IMR-90 (cell line): ENCODE results near the gene RGSL1. TPM values are rescaled to one million over a fixed set of nuclear protein-coding genes. Genes with fewer than 3 reads are reported as not detected.

Experiments used
- ATAC-seq: fragments of 200-7000 bp; cut with Tn5 transposase; 2 replicates; pipeline ENCODE4 v1.9.1; 2020; ENCODE audit warnings: low read depth, mild to moderate bottlenecking, moderate library complexity
- BruUV-seq: library from RNA; stranded (reverse); fragments of 400-500 nt; replicated peaks from 2 replicates; lab custom pipeline; 2021; lab: Mats Ljungman, UMichigan
- CTCF ChIA-PET: fragments of 300-600 bp; formaldehyde crosslinking; extraction: SDS; loops from one replicate; lab custom pipeline; 2021; ENCODE audit warnings: antibody characterized with exemption; lab: Yijun Ruan, JAX
- POLR2A ChIA-PET: fragments of 300-600 bp; sonication (Branson Sonifier 250); formaldehyde crosslinking; loops from one replicate; lab custom pipeline; 2022; ENCODE audit warnings: antibody characterized with exemption; ENCODE audit not compliant: unreplicated experiment; lab: Charles Lee
- DNase-seq: peaks from one replicate; pipeline ENCODE4 v3.0.0; 2013
- H2AFZ ChIP-seq: replicated peaks from 2 replicates; pipeline ENCODE3; 2013; ENCODE audit warnings: low read length, mild to moderate bottlenecking; ENCODE audit not compliant: poor library complexity
- H2AK5ac ChIP-seq: 2 replicates; pipeline ENCODE4 v1.6.1; 2013; ENCODE audit warnings: low read depth, low read length, inconsistent platforms
- H2AK9ac ChIP-seq: replicated peaks from 2 replicates; pipeline ENCODE3; 2013; ENCODE audit warnings: mild to moderate bottlenecking, low read depth, low read length, moderate library complexity; ENCODE audit not compliant: poor library complexity
- H2BK120ac ChIP-seq: 2 replicates; pipeline ENCODE4 v1.6.1; 2013; ENCODE audit warnings: low read depth, low read length, inconsistent platforms
- H2BK15ac ChIP-seq: 3 replicates; pipeline ENCODE4 v1.6.1; 2013; ENCODE audit warnings: low read depth, low read length, inconsistent platforms
- H2BK20ac ChIP-seq: 2 replicates; pipeline ENCODE4 v1.6.1; 2013; ENCODE audit warnings: low read depth, mild to moderate bottlenecking, inconsistent platforms, low read length, moderate library complexity
- H2BK5ac ChIP-seq: 2 replicates; pipeline ENCODE4 v1.6.1; 2013; ENCODE audit warnings: mild to moderate bottlenecking, low read depth, low read length, inconsistent platforms; ENCODE audit not compliant: poor library complexity, severe bottlenecking
- H3K14ac ChIP-seq: replicated peaks from 2 replicates; pipeline ENCODE4 v1.6.1; 2013; ENCODE audit warnings: low read depth, low read length, inconsistent platforms
- H3K18ac ChIP-seq: 2 replicates; pipeline ENCODE4 v1.6.1; 2013; ENCODE audit warnings: low read depth, low read length, control low read depth
- H3K23ac ChIP-seq: 2 replicates; pipeline ENCODE4 v1.6.1; 2013; ENCODE audit warnings: low read depth, low read length, inconsistent platforms
- H3K27ac ChIP-seq: 2 replicates; pipeline ENCODE4 v1.5.1; 2013; ENCODE audit warnings: mild to moderate bottlenecking, control low read depth, low read length; ENCODE audit not compliant: insufficient read depth
- H3K27me3 ChIP-seq: 2 replicates; pipeline ENCODE4 v1.6.1; 2013; ENCODE audit warnings: low read length; ENCODE audit not compliant: control insufficient read depth, insufficient read depth
- H3K36me3 ChIP-seq: 2 replicates; pipeline ENCODE4 v1.6.1; 2013; ENCODE audit warnings: low read length, mixed read lengths; ENCODE audit not compliant: control insufficient read depth, insufficient read depth
- H3K4ac ChIP-seq: 2 replicates; pipeline ENCODE4 v1.6.1; 2013; ENCODE audit warnings: low read depth, low read length, inconsistent platforms
- H3K4me1 ChIP-seq: 2 replicates; pipeline ENCODE4 v1.6.1; 2013; ENCODE audit warnings: low read length, mixed read lengths; ENCODE audit not compliant: control insufficient read depth, insufficient read depth
- H3K4me2 ChIP-seq: 2 replicates; pipeline ENCODE4 v1.6.1; 2013; ENCODE audit warnings: low read depth, mild to moderate bottlenecking, control low read depth, low read length, moderate library complexity
- H3K4me3 ChIP-seq: 2 replicates; pipeline ENCODE4 v1.5.1; 2013; ENCODE audit warnings: low read depth, mild to moderate bottlenecking, control low read depth, low read length, moderate library complexity; ENCODE audit not compliant: insufficient read depth
- H3K56ac ChIP-seq: 2 replicates; pipeline ENCODE4 v1.6.1; 2013; ENCODE audit warnings: low read length, inconsistent platforms; ENCODE audit not compliant: insufficient read depth; ENCODE audit errors: extremely low read depth
- H3K79me1 ChIP-seq, 2 experiments: 2 replicates each; pipeline ENCODE4 v1.6.1; 2013; ENCODE audit warnings: low read length in 2 of 2, inconsistent platforms in 1 of 2, low read depth in 1 of 2
- H3K9ac ChIP-seq: 2 replicates; pipeline ENCODE4 v1.6.1; 2013; ENCODE audit warnings: low read depth, low read length, control low read depth
- H3K9me1 ChIP-seq: 2 replicates; pipeline ENCODE4 v1.6.1; 2013; ENCODE audit warnings: low read length, inconsistent platforms; ENCODE audit not compliant: insufficient read depth
- H3K9me3 ChIP-seq: 2 replicates; pipeline ENCODE4 v1.6.1; 2013; ENCODE audit warnings: low read length; ENCODE audit not compliant: control insufficient read depth, insufficient read depth
- H4K20me1 ChIP-seq: 2 replicates; pipeline ENCODE4 v1.6.1; 2013; ENCODE audit warnings: low read length, inconsistent platforms; ENCODE audit not compliant: insufficient read depth
- H4K5ac ChIP-seq: 2 replicates; pipeline ENCODE4 v1.6.1; 2013; ENCODE audit warnings: mild to moderate bottlenecking, low read depth, low read length, control low read depth
- H4K8ac ChIP-seq, 2 experiments: 2 replicates each; pipeline ENCODE4 v1.6.1; 2013; ENCODE audit warnings: low read depth in 2 of 2, low read length in 2 of 2, control low read depth in 1 of 2, inconsistent platforms in 1 of 2
- H4K91ac ChIP-seq: 2 replicates; pipeline ENCODE4 v1.6.1; 2013; ENCODE audit warnings: low read depth, low read length, inconsistent platforms; ENCODE audit not compliant: insufficient read depth
- BHLHE40 ChIP-seq: fragments of 150-350 bp; IDR thresholded peaks from 2 replicates; pipeline ENCODE4 v1.6.1; 2016; ENCODE audit warnings: mild to moderate bottlenecking, low read depth, low read length
- CEBPB ChIP-seq: IDR thresholded peaks from 2 replicates; pipeline ENCODE4 v1.6.1; 2012; ENCODE audit warnings: low read depth, low read length, improper control_type of control experiment
- CHD1 ChIP-seq: IDR thresholded peaks from 2 replicates; pipeline ENCODE4 v1.6.1; 2012; ENCODE audit warnings: low read depth, low read length, improper control_type of control experiment
- MXI1 ChIP-seq: IDR thresholded peaks from 2 replicates; pipeline ENCODE4 v1.6.1; 2012; ENCODE audit warnings: low read depth, mild to moderate bottlenecking, low read length, moderate library complexity, borderline replicate concordance
- NFE2L2 ChIP-seq: fragments of 150-350 bp; IDR thresholded peaks from 2 replicates; pipeline ENCODE4 v1.6.1; 2016; ENCODE audit warnings: low read depth, mild to moderate bottlenecking, low read length
- RAD21 ChIP-seq: IDR thresholded peaks from 2 replicates; pipeline ENCODE4 v1.6.1; 2012; ENCODE audit warnings: low read length, improper control_type of control experiment
- WGBS, 2 experiments: methylation state at CpG; one replicate each; pipeline versions ENCODE4 v1.1.5 to v1.1.7; 2013; ENCODE audit warnings: missing lambda C conversion rate in 2 of 2; ENCODE audit not compliant: insufficient read length in 1 of 2; ENCODE audit errors: extremely low coverage in 2 of 2; 5-methylcytosine and 5-hydroxymethylcytosine counted together
- dilution Hi-C: fragments of 300-500 bp; cut with HindIII; formaldehyde crosslinking; loops from one replicate; pipeline ENCODE4 v1.14.3; 2018; ENCODE audit warnings: low sequenced_read_pairs; ENCODE audit not compliant: unreplicated experiment
- in situ Hi-C: fragments of 300-500 bp; cut with MboI; formaldehyde crosslinking; loops from 3 replicates; pipeline ENCODE4 v1.14.3; 2019; ENCODE audit warnings: low sequenced_read_pairs, inconsistent platforms, mixed read lengths
- intact Hi-C: fragments of 100-400 bp; cut with micrococcal nuclease; formaldehyde crosslinking; loops from 2 replicates; pipeline ENCODE4 v1.10.0; 2022
- polyA plus RNA-seq, 3 experiments: library from polyadenylated mRNA; depleted of rRNA; stranded (reverse); fragments of >200 nt; gene quantifications; 2 replicates each; pipeline ENCODE4 v1.2.3, GENCODE V29; 2012; ENCODE audit warnings: low replicate concordance in 1 of 3
- total RNA-seq: library from RNA; depleted of rRNA; stranded (reverse); fragments of >200 nt; gene quantifications from 2 replicates; pipeline ENCODE4 v1.2.3, GENCODE V29; 2012
- TF ChIP-seq, protein P1 (sequence below): fragments of 150-350 bp; IDR thresholded peaks from 2 replicates; pipeline ENCODE4 v1.6.1; 2016; ENCODE audit warnings: low read depth, mild to moderate bottlenecking, low read length, moderate library complexity, borderline replicate concordance

RGSL1 gene
- total and polyA plus RNA-seq, 2 of the 4 experiments (the other 2 are of a cell fraction): not detected

DNA sequence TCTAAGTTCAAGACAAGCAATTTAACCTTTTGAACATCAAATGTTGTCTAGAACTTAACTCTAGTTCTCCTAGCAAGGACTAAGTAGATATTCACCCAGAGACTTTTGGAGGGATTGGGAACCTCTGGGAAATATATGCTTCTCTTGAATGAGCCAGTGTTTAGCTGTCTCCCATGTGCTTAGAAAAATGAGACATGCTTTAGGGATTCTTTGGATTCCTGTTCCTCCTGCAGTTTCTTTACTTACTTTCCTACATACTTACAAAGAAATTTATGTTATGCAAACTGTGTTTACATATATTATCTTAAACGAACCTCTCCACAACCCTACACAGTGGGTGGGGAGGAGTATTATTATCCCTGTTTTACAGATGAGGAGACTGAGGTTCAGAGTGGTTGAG lies 99.9 kb downstream of the RGSL1 start:
- H3K9me3 ChIP-seq: peaks cover 5% of the 10 kb centered on the region; the same call in 1 of the 2 replicates
- no peak overlapping the region for H2BK15ac ChIP-seq
- no TSS peak for BruUV-seq
- CTCF ChIA-PET: no interaction called here
- H4K8ac ChIP-seq: no peak overlapping the region
- H2AFZ ChIP-seq: no peak overlapping the region
- no peak overlapping the region for H2BK20ac ChIP-seq
- H2BK120ac ChIP-seq: no peak overlapping the region
- H2AK5ac ChIP-seq: no peak overlapping the region
- DNase-seq: no peak
- in situ Hi-C loops: no loop called here
- no peak for TF ChIP-seq RAD21
- TF ChIP-seq MXI1: no peak
- no peak for TF ChIP-seq CEBPB
- no peak for TF ChIP-seq NFE2L2
- no peak for TF ChIP-seq CHD1
- TF ChIP-seq, protein P1, sequence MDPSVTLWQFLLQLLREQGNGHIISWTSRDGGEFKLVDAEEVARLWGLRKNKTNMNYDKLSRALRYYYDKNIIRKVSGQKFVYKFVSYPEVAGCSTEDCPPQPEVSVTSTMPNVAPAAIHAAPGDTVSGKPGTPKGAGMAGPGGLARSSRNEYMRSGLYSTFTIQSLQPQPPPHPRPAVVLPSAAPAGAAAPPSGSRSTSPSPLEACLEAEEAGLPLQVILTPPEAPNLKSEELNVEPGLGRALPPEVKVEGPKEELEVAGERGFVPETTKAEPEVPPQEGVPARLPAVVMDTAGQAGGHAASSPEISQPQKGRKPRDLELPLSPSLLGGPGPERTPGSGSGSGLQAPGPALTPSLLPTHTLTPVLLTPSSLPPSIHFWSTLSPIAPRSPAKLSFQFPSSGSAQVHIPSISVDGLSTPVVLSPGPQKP: no peak
- no peak for TF ChIP-seq BHLHE40
- POLR2A ChIA-PET: no interaction called here
- H3K23ac ChIP-seq: no peak overlapping the region
- H3K56ac ChIP-seq: no peak overlapping the region
- no peak overlapping the region for H3K4me3 ChIP-seq
- WGBS, 2 experiments: no CpG with 5 or more reads among the region's 1 CpG
- dilution Hi-C loops: no loop called here
- H3K4me2 ChIP-seq: no peak overlapping the region
- no peaks in the 10 kb centered on the region for H4K20me1 ChIP-seq
- ATAC-seq: peak; percentile 74
- no peak overlapping the region for H2AK9ac ChIP-seq
- no peaks in the 10 kb centered on the region for H3K79me1 ChIP-seq
- H4K91ac ChIP-seq: no peak overlapping the region
- H3K4ac ChIP-seq: no peak overlapping the region
- no peak overlapping the region for H2BK5ac ChIP-seq
- H3K27me3 ChIP-seq: no peaks in the 10 kb centered on the region; the same call in 1 of the 2 replicates
- no peak overlapping the region for H3K14ac ChIP-seq
- no peaks in the 10 kb centered on the region for H3K9me1 ChIP-seq
- no peaks in the 10 kb centered on the region for H3K4me1 ChIP-seq
- H4K5ac ChIP-seq: no peak overlapping the region
- H3K36me3 ChIP-seq: no peaks in the 10 kb centered on the region
- no peak overlapping the region for H3K9ac ChIP-seq
- no peak overlapping the region for H3K18ac ChIP-seq
- intact Hi-C loops: no loop called here
- no peak overlapping the region for H3K27ac ChIP-seq
